ENCODE data around the gene SMIM13.

DNA sequence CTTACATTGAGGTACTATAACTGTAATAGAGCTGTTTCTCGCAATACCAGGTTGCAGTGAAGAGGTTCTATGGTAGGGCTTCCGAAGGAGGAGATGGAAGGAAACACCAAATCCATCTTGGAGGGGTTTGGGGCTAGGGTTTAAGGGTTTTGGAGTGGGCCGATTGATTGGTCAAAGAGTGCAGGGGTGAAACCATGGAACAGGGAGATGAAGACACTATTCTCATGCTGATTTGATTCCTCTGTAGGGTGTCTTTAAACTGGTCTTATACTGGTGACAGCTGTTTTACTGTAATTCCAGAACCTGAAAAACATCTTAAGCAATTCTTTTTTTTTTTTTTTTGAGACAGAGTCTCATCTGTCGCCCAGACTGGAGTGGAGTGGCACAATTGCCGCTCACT is 7.8 kb downstream of the SMIM13 start:
- TF ChIP-seq, protein P1, sequence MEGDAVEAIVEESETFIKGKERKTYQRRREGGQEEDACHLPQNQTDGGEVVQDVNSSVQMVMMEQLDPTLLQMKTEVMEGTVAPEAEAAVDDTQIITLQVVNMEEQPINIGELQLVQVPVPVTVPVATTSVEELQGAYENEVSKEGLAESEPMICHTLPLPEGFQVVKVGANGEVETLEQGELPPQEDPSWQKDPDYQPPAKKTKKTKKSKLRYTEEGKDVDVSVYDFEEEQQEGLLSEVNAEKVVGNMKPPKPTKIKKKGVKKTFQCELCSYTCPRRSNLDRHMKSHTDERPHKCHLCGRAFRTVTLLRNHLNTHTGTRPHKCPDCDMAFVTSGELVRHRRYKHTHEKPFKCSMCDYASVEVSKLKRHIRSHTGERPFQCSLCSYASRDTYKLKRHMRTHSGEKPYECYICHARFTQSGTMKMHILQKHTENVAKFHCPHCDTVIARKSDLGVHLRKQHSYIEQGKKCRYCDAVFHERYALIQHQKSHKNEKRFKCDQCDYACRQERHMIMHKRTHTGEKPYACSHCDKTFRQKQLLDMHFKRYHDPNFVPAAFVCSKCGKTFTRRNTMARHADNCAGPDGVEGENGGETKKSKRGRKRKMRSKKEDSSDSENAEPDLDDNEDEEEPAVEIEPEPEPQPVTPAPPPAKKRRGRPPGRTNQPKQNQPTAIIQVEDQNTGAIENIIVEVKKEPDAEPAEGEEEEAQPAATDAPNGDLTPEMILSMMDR (IDR thresholded peaks at IDR 0.05): no peak
- no peak for TF ChIP-seq EP300 (IDR thresholded peaks at IDR 0.05)
